Right atrium auricular region (tissue), 2 donors: ENCODE data around the gene NYAP2. TPM values are rescaled to one million over a fixed set of nuclear protein-coding genes. Genes with fewer than 3 reads are reported as not detected.

ENCODE experiments used
- DNase-seq: peaks from one replicate; pipeline ENCODE4 v3.0.0-alpha.2; 2019; ENCODE audit warnings: low spot score
- H3K27ac ChIP-seq, 2 donors: fragments of 200-600 bp; sonication (generic); 1 replicate in 1 of 2; 2 replicates in 1 of 2; pipeline ENCODE4 v1.5.1; 2016 to 2019
- H3K27me3 ChIP-seq, 2 donors: fragments of 200-600 bp; sonication (generic); one replicate each; pipeline versions ENCODE4 v1.5.1 to v1.6.0; 2017 to 2019
- H3K36me3 ChIP-seq: fragments of 200-600 bp; sonication (generic); one replicate; pipeline ENCODE4 v1.5.1; 2016
- H3K4me1 ChIP-seq, 2 donors: fragments of 200-600 bp; sonication (generic); one replicate each; pipeline versions ENCODE4 v1.5.1 to v1.6.0; 2017 to 2019
- H3K4me3 ChIP-seq, 2 donors: fragments of 200-600 bp; sonication (generic); 1 replicate in 1 of 2; 2 replicates in 1 of 2; pipeline ENCODE4 v1.5.1; 2017 to 2019; ENCODE audit warnings: mild to moderate bottlenecking in 1 of 2, moderate library complexity in 1 of 2
- H3K9me3 ChIP-seq, 2 donors: fragments of 200-600 bp; sonication (generic); one replicate each; pipeline ENCODE4 v1.5.1; 2019
- CTCF ChIP-seq, 2 donors: fragments of 200-600 bp; sonication (generic); IDR thresholded peaks; one replicate each; pipeline ENCODE4 v1.5.1; 2019; ENCODE audit warnings: antibody characterized with exemption in 2 of 2
- total RNA-seq, 2 donors: library from RNA; depleted of rRNA; stranded (reverse); fragments of >200 nt; gene quantifications; one replicate each; pipeline ENCODE4 v1.1.0, GENCODE V29; 2016

The NYAP2 gene
- total RNA-seq, 2 donors from 2014 or later, result not detected

DNA sequence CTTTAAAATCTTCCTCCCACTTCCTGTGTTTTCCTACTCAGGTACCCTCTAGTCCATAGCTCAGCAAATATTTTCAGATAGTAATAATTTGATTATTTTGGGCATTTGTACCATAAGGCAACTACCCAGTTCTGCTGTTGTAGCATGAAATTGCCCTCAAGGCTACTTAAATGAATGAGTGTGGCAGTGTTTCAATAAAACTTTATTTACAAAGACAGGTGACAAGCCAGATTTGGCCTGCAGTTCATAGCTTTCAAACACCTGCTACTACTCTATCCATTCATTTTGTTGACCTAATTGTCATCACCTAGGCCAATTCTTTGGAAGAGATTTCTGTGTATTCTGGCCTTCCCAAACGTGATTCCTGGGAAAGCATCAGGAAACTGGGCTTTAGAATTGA lies 28.9 kb downstream of the NYAP2 start:
- no peaks in the 10 kb centered on the region for H3K27me3 ChIP-seq
- no peaks in the 10 kb centered on the region for H3K4me1 ChIP-seq
- no peaks in the 10 kb centered on the region for H3K36me3 ChIP-seq
- DNase-seq, result no peak
- no peak overlapping the region for H3K4me3 ChIP-seq
- H3K27ac ChIP-seq, result no peak overlapping the region
- no peak for TF ChIP-seq CTCF (IDR thresholded peaks at IDR 0.05)
- H3K9me3 ChIP-seq, result no peaks in the 10 kb centered on the region

DNA sequence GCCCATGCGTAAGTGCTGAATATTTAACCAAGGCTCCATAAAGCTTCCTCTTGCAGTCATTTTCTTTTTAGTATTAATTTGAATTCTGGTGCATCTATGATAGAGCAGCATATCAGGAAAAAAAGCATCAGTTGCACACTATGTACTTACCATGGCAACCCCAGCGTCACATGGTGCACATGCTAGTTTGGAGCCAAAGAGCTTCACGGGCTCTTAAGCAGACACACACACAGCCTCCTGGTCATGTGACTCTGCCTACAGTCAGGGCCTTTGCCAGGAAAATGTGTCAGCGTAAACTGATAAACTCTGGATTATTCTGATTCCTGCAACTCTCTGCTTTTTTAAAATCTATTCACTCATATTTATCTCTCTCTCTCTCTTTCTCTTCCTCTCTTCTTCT lies 30.2 kb downstream of the NYAP2 start:
- no peaks in the 10 kb centered on the region for H3K27me3 ChIP-seq
- no peak overlapping the region for H3K27ac ChIP-seq
- H3K36me3 ChIP-seq, result no peaks in the 10 kb centered on the region
- no peaks in the 10 kb centered on the region for H3K9me3 ChIP-seq
- no peaks in the 10 kb centered on the region for H3K4me1 ChIP-seq
- DNase-seq, result no peak
- no peak overlapping the region for H3K4me3 ChIP-seq
- no peak for TF ChIP-seq CTCF (IDR thresholded peaks at IDR 0.05)

- no peak for DNase-seq
- Histone ChIP-seq H3K36me3 (no peaks in the 10 kb centered on the region), H3K27ac (no peak overlapping the region), H3K27me3 (no peaks in the 10 kb centered on the region), H3K4me1 (no peaks in the 10 kb centered on the region), H3K4me3 (no peak overlapping the region), H3K9me3 (no peaks in the 10 kb centered on the region)
- no peak for TF ChIP-seq CTCF (IDR thresholded peaks at IDR 0.05)
Observed at GRCh38 chr2:225431105-225431863, 31.8 kb downstream of the NYAP2 start.

- Histone ChIP-seq H3K4me3 (no peak overlapping the region), H3K27ac (no peak overlapping the region), H3K36me3 (no peaks in the 10 kb centered on the region), H3K27me3 (no peaks in the 10 kb centered on the region), H3K4me1 (no peaks in the 10 kb centered on the region), H3K9me3 (no peaks in the 10 kb centered on the region)
- no peak for DNase-seq
- no peak for TF ChIP-seq CTCF (IDR thresholded peaks at IDR 0.05)
Observed at GRCh38 chr2:225434014-225434413, 34.5 kb downstream of the NYAP2 start.

DNA sequence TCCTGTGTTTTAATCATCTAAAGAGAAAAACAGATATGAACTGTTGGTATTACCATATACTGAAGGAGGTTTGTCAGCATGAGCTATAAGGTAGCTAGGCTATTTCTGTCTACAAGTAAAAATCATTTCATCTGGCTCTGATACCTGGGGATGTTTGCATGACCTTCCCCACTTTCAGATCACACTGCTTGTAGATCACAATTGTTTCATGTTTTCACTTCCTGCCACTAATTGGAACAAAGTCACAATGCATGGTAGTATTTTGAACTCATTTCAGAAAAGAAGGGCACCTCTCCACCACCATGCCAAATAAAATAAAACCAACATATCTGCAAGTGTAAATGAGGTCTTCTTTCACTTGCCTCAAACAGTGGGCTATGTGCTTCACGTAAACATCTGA lies 37.8 kb downstream of the NYAP2 start:
- Histone ChIP-seq H3K9me3 (no peaks in the 10 kb centered on the region), H3K4me1 (no peaks in the 10 kb centered on the region), H3K27ac (no peak overlapping the region), H3K27me3 (no peaks in the 10 kb centered on the region), H3K36me3 (no peaks in the 10 kb centered on the region), H3K4me3 (no peak overlapping the region)
- TF ChIP-seq CTCF (IDR thresholded peaks at IDR 0.05), result no peak
- DNase-seq, result no peak

DNA sequence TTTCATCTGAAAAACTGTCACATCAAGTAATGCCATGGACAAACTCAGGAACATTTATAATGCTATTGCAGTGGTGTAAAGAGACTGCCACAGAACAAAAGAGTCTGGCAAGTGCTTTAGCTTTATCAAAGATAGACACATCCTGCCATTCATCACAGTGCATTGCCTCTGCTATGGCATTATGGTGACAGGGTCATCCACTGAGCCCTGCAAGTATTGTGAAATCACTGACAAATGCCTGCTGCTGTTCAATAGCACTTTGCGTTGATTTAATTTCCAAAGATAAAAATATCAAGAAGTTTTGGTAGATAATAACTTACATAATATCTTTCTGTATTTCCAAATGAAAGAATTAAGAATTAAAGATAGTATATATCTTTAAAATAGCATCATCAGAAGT lies 38.7 kb downstream of the NYAP2 start:
- Histone ChIP-seq H3K36me3 (no peaks in the 10 kb centered on the region), H3K27me3 (no peaks in the 10 kb centered on the region), H3K9me3 (no peaks in the 10 kb centered on the region), H3K4me1 (no peaks in the 10 kb centered on the region), H3K4me3 (no peak overlapping the region), H3K27ac (no peak overlapping the region)
- DNase-seq, result no peak
- TF ChIP-seq CTCF (IDR thresholded peaks at IDR 0.05), result no peak
